Keratinocyte (primary cell): Measurements from ENCODE around the gene SETD2. TPM values are rescaled to one million over a fixed set of nuclear protein-coding genes. Genes with fewer than 3 reads are reported as not detected.
"Not testable (repeated sequence)": the region's sequence is repeated elsewhere in the genome, so short reads cannot be mapped to it uniquely, and the experiment has no call there.

ENCODE experiments used
- DNase-seq: peaks from one replicate; pipeline ENCODE4 v3.0.0-alpha.2; 2011; ENCODE audit warnings: low read depth, missing footprints, low spot score
- FAIRE-seq: peaks from 2 replicates; lab custom pipeline; 2011; peaks lifted over from hg19 to GRCh38; lab: Jason Lieb, UNC
- H2AFZ ChIP-seq: 2 replicates; pipeline ENCODE4 v1.6.0; 2012; ENCODE audit warnings: low read length, control low read depth, inconsistent platforms; ENCODE audit not compliant: control insufficient read depth
- H3K27ac ChIP-seq: 2 replicates; pipeline ENCODE4 v1.5.1; 2011; ENCODE audit warnings: low read length; ENCODE audit not compliant: control insufficient read depth, insufficient read depth
- H3K27me3 ChIP-seq: 3 replicates; pipeline ENCODE4 v1.6.0; 2011; ENCODE audit warnings: low read length; ENCODE audit not compliant: control insufficient read depth, insufficient read depth; ENCODE audit errors: extremely low read depth
- H3K36me3 ChIP-seq, 2 experiments: 2 replicates in 1 of 2; 3 replicates in 1 of 2; pipeline ENCODE4 v1.5.1; 2011; ENCODE audit warnings: low read length in 2 of 2, mild to moderate bottlenecking in 1 of 2; ENCODE audit not compliant: control insufficient read depth in 2 of 2, insufficient read depth in 2 of 2; ENCODE audit errors: extremely low read depth in 1 of 2
- H3K4me1 ChIP-seq: 3 replicates; pipeline ENCODE4 v1.5.1; 2011; ENCODE audit warnings: low read length; ENCODE audit not compliant: control insufficient read depth, insufficient read depth; ENCODE audit errors: extremely low read depth
- H3K4me2 ChIP-seq: 3 replicates; pipeline ENCODE4 v1.6.0; 2011; ENCODE audit warnings: low read depth, low read length; ENCODE audit not compliant: control insufficient read depth, insufficient read depth; ENCODE audit errors: extremely low read depth
- H3K4me3 ChIP-seq, 3 experiments: fragments of 200-600 bp in 1 of 3; sonication (generic) in 1 of 3; 2 replicates in 2 of 3; 3 replicates in 1 of 3; pipeline ENCODE4 v1.5.1; 2011 to 2016; ENCODE audit warnings: low read length in 3 of 3, mild to moderate bottlenecking in 3 of 3, control low read depth in 2 of 3, inconsistent platforms in 1 of 3, low read depth in 1 of 3, mixed read lengths in 1 of 3, mixed run types in 1 of 3, moderate library complexity in 1 of 3; ENCODE audit not compliant: control insufficient read depth in 2 of 3, insufficient read depth in 2 of 3; ENCODE audit errors: extremely low read depth in 1 of 3
- H3K79me2 ChIP-seq: 2 replicates; pipeline ENCODE4 v1.6.0; 2012; ENCODE audit warnings: low read length; ENCODE audit not compliant: control insufficient read depth, insufficient read depth
- H3K9ac ChIP-seq: 3 replicates; pipeline ENCODE4 v1.6.0; 2011; ENCODE audit warnings: low read length; ENCODE audit not compliant: control insufficient read depth, insufficient read depth; ENCODE audit errors: extremely low read depth
- H3K9me1 ChIP-seq: 3 replicates; pipeline ENCODE4 v1.6.0; 2011; ENCODE audit warnings: low read length; ENCODE audit not compliant: control insufficient read depth, insufficient read depth; ENCODE audit errors: extremely low read depth
- H3K9me3 ChIP-seq: 2 replicates; pipeline ENCODE4 v1.5.1; 2012; ENCODE audit warnings: low read depth, low read length; ENCODE audit not compliant: control insufficient read depth
- H4K20me1 ChIP-seq: 3 replicates; pipeline ENCODE4 v1.6.0; 2011; ENCODE audit warnings: low read length; ENCODE audit not compliant: control insufficient read depth, insufficient read depth; ENCODE audit errors: extremely low read depth
- CTCF ChIP-seq, 3 experiments: IDR thresholded peaks in 1 of 3; conservative IDR thresholded peaks in 1 of 3; optimal IDR thresholded peaks in 1 of 3; 2 replicates in 2 of 3; 3 replicates in 1 of 3; pipeline versions ENCODE3 to v1.5.1; 2011; ENCODE audit warnings: low read length in 3 of 3, mild to moderate bottlenecking in 3 of 3, moderate library complexity in 2 of 3, control low read depth in 1 of 3, inconsistent platforms in 1 of 3; ENCODE audit not compliant: insufficient read depth in 2 of 3; ENCODE audit errors: extremely low read depth in 1 of 3
- EZH2 ChIP-seq: IDR thresholded peaks from one replicate; pipeline ENCODE4 v1.6.1; 2012; ENCODE audit warnings: inconsistent platforms, mild to moderate bottlenecking, low read length, moderate library complexity
- dilution Hi-C: fragments of 300-500 bp; cut with MboI; formaldehyde crosslinking; loops from one replicate; pipeline ENCODE4 v1.7.0; 2020; ENCODE audit warnings: low sequenced_read_pairs; ENCODE audit not compliant: extremely low pct_ligation_motif_present
- polyA plus RNA-seq, 5 experiments: library from polyadenylated mRNA; depleted of rRNA in 3 of 5; stranded (reverse) in 3 of 5; stranded (forward) in 1 of 5; unstranded in 1 of 5; fragments of >200 nt; gene quantifications; 1 replicate in 1 of 5; 2 replicates in 3 of 5; 3 replicates in 1 of 5; pipeline versions ENCODE4 v1.2.1 to v1.2.3, GENCODE V29; 2011 to 2012; ENCODE audit warnings: missing spikeins in 2 of 5, low read depth in 1 of 5, low replicate concordance in 1 of 5

SETD2 gene
- polyA plus RNA-seq, 1 donor (not counting 4 experiments of a cell fraction or from before 2014, with no cell fraction given) = 23.3 TPM

- no peak overlapping the region for H3K4me2 ChIP-seq
- H3K36me3 ChIP-seq = peaks cover 26 to 29% of the 10 kb centered on the region in 2 experiments
- no peaks in the 10 kb centered on the region for H4K20me1 ChIP-seq
- H3K27me3 ChIP-seq = no peaks in the 10 kb centered on the region
- peaks cover 2% of the 10 kb centered on the region for H3K79me2 ChIP-seq
- H3K9me1 ChIP-seq = no peaks in the 10 kb centered on the region
- no peak overlapping the region for H3K4me3 ChIP-seq
- TF ChIP-seq CTCF (optimal IDR thresholded peaks at IDR 0.05 in 1 of 3, IDR thresholded peaks at IDR 0.05 in 1 of 3, conservative IDR thresholded peaks at IDR 0.05 in 1 of 3; ENCODE audit: extremely low read depth in 1 of 3, insufficient read depth in 2 of 3, low read length in 3 of 3) (no peak), EZH2 (no peak)
- dilution Hi-C loops = no loop called here
- DNase-seq (no peak), FAIRE-seq (no peak)
- no peaks in the 10 kb centered on the region for H3K9me3 ChIP-seq
- no peak overlapping the region for H3K27ac ChIP-seq
- H2AFZ ChIP-seq = no peak overlapping the region
- H3K9ac ChIP-seq = no peak overlapping the region
- no peaks in the 10 kb centered on the region for H3K4me1 ChIP-seq
Observed at GRCh38 chr3:47035645-47036044, 128.3 kb downstream of the SETD2 start.

GRCh38 chr3:47034868-47035489 is 128.9 kb downstream of the SETD2 start:
- Histone ChIP-seq H3K27me3 (no peaks in the 10 kb centered on the region), H3K9me3 (no peaks in the 10 kb centered on the region), H3K79me2 (peaks cover 2% of the 10 kb centered on the region), H3K36me3 (peaks cover 22 to 29% of the 10 kb centered on the region in 2 experiments), H4K20me1 (no peaks in the 10 kb centered on the region), H3K9ac (no peak overlapping the region), H3K27ac (no peak overlapping the region), H3K9me1 (no peaks in the 10 kb centered on the region), H3K4me2 (no peak overlapping the region), H3K4me3 (no peak overlapping the region), H3K4me1 (no peaks in the 10 kb centered on the region), H2AFZ (no peak overlapping the region)
- DNase-seq (no peak), FAIRE-seq (no peak)
- dilution Hi-C loops = no loop called here
- TF ChIP-seq CTCF (optimal IDR thresholded peaks at IDR 0.05 in 1 of 3, IDR thresholded peaks at IDR 0.05 in 1 of 3, conservative IDR thresholded peaks at IDR 0.05 in 1 of 3; ENCODE audit: extremely low read depth in 1 of 3, insufficient read depth in 2 of 3, low read length in 3 of 3) (no peak), EZH2 (no peak)

- H4K20me1 ChIP-seq, H3K4me1 ChIP-seq, H3K79me2 ChIP-seq, H3K4me2 ChIP-seq, H3K27ac ChIP-seq, H3K9ac ChIP-seq, H3K9me3 ChIP-seq, H3K9me1 ChIP-seq, H3K27me3 ChIP-seq, H3K4me3 ChIP-seq, DNase-seq, H2AFZ ChIP-seq, dilution Hi-C loops: not testable (repeated sequence)
- H3K36me3 ChIP-seq = peaks cover 16 to 20% of the 10 kb centered on the region in 2 experiments
- FAIRE-seq = peak; percentile 39
Observed at GRCh38 chr3:47031041-47031440, 132.9 kb downstream of the SETD2 start.
